OCI-LY1 (cell line): ENCODE measurements around the gene DNAH8.

ENCODE experiments used
- H2AFZ ChIP-seq: fragments of 200-600 bp; sonication (generic), shearing (Covaris generic); 2 replicates; pipeline ENCODE4 v1.6.0; 2014; ENCODE audit warnings: antibody characterized with exemption, mild to moderate bottlenecking, low read length
- H3F3A ChIP-seq: fragments of 200-600 bp; sonication (generic), shearing (Covaris generic); 2 replicates; pipeline ENCODE4 v1.6.0; 2014; ENCODE audit warnings: mild to moderate bottlenecking, antibody characterized with exemption, low read length, moderate library complexity; ENCODE audit not compliant: insufficient read depth
- H3K27ac ChIP-seq: fragments of 200-600 bp; sonication (generic); 2 replicates; pipeline ENCODE4 v1.5.1; 2014; ENCODE audit warnings: low read length, mixed run types, mild to moderate bottlenecking, low read depth; ENCODE audit not compliant: poor library complexity, severe bottlenecking
- H3K27me3 ChIP-seq: fragments of 200-600 bp; sonication (generic); 2 replicates; pipeline ENCODE4 v1.6.0; 2014; ENCODE audit warnings: antibody characterized with exemption, mild to moderate bottlenecking, low read length, moderate library complexity; ENCODE audit not compliant: insufficient read depth
- H3K36me3 ChIP-seq: fragments of 200-600 bp; sonication (generic); 2 replicates; pipeline ENCODE4 v1.6.1; 2014; ENCODE audit warnings: mild to moderate bottlenecking, antibody characterized with exemption, low read length, moderate library complexity, mixed read lengths; ENCODE audit not compliant: insufficient read depth
- H3K4me1 ChIP-seq: fragments of 200-600 bp; sonication (generic); 2 replicates; pipeline ENCODE4 v1.5.1; 2014; ENCODE audit warnings: mild to moderate bottlenecking, low read length, moderate library complexity; ENCODE audit not compliant: insufficient read depth, severe bottlenecking
- H3K4me2 ChIP-seq: fragments of 200-600 bp; sonication (generic), shearing (Covaris generic); 2 replicates; pipeline ENCODE4 v1.6.1; 2014; ENCODE audit warnings: low read length
- H3K4me3 ChIP-seq: fragments of 200-600 bp; sonication (generic); 2 replicates; pipeline ENCODE4 v1.5.1; 2014; ENCODE audit warnings: low read length, low read depth, mild to moderate bottlenecking, mixed read lengths; ENCODE audit not compliant: poor library complexity, severe bottlenecking
- H3K79me2 ChIP-seq: fragments of 200-600 bp; shearing (Covaris generic); 2 replicates; pipeline ENCODE4 v1.6.1; 2016; ENCODE audit warnings: mixed run types, low read length, mixed read lengths; ENCODE audit not compliant: insufficient read depth
- H3K9ac ChIP-seq: fragments of 200-600 bp; sonication (generic), shearing (Covaris generic); 2 replicates; pipeline ENCODE4 v1.6.1; 2014; ENCODE audit warnings: mild to moderate bottlenecking, low read length, mixed read lengths
- H3K9me2 ChIP-seq: fragments of 200-600 bp; sonication (generic), shearing (Covaris generic); 2 replicates; pipeline ENCODE4 v1.6.1; 2014; ENCODE audit warnings: low read depth, mild to moderate bottlenecking, low read length, mixed read lengths
- H3K9me3 ChIP-seq: fragments of 200-600 bp; shearing (Covaris generic); 2 replicates; pipeline ENCODE4 v1.6.1; 2014; ENCODE audit warnings: low read length, mixed read lengths
- H4K20me1 ChIP-seq: fragments of 200-600 bp; sonication (generic), shearing (Covaris generic); 2 replicates; pipeline ENCODE4 v1.6.0; 2016; ENCODE audit warnings: mild to moderate bottlenecking, low read length; ENCODE audit not compliant: insufficient read depth
- CTCF ChIP-seq: fragments of 200-600 bp; sonication (generic), shearing (Covaris generic); IDR thresholded peaks from 2 replicates; pipeline ENCODE4 v1.5.1; 2017; ENCODE audit warnings: mild to moderate bottlenecking, antibody characterized with exemption, low read length, moderate library complexity, mixed read lengths
- EZH2 ChIP-seq: fragments of 200-600 bp; sonication (generic), shearing (Covaris generic); IDR thresholded peaks from 2 replicates; pipeline ENCODE4 v1.8.0; 2017; ENCODE audit warnings: borderline replicate concordance, mixed run types, mild to moderate bottlenecking, antibody characterized with exemption, low read length, moderate library complexity, mixed read lengths

The DNAH8 gene

DNA sequence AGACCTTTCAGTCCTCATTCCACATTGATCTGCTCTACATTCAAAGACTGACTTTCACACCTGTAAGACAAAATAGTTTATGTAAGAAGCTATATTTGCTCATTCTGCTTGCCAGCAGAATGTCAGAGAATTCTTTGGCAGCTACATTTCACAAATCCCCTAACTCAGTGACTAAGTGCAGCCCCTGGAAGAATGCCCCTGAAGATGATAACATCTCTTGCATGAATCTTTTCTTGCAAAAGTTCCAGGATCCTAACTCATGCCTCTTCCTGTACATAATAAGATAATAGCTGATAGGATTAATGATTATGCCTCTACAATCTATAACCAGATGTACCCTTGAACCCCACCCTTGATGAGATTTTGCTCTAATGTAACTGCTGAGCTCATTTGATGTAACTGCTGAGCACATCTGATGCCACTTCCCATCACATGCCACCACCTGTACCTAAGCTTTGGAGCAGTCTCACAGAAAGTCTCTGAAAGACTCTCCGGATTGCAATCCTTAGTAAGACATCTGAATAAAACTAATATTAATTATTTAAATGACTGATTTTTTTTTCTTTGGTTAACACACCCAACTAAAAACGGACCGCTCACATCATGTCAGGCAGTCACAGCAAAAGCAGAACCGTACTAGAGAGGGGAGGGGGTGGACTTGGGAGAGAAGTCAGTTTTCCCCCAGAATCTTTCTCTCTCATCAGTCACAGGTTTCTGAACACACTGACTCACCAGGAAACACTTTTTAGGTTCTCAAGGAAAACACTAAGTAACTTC lies 684 bp upstream of the DNAH8 start:
- Histone ChIP-seq H3K36me3 (no peaks in the 10 kb centered on the region), H3K9me3 (no peaks in the 10 kb centered on the region), H3K4me1 (peaks cover 6% of the 10 kb centered on the region), H2AFZ (no peak overlapping the region), H3K4me3 (no peak overlapping the region), H3K4me2 (no peak overlapping the region), H3K79me2 (no peaks in the 10 kb centered on the region), H3K27ac (no peak overlapping the region), H3K9me2 (no peaks in the 10 kb centered on the region), H3K27me3 (no peaks in the 10 kb centered on the region), H4K20me1 (no peaks in the 10 kb centered on the region), H3F3A (no peaks in the 10 kb centered on the region), H3K9ac (no peak overlapping the region)
- TF ChIP-seq CTCF (no peak), EZH2 (no peak)

- Histone ChIP-seq H3K9ac (no peak overlapping the region), H3K27me3 (no peaks in the 10 kb centered on the region), H3K4me2 (no peak overlapping the region), H3K4me3 (no peak overlapping the region), H2AFZ (no peak overlapping the region), H3F3A (no peaks in the 10 kb centered on the region), H3K36me3 (no peaks in the 10 kb centered on the region), H3K27ac (no peak overlapping the region), H4K20me1 (no peaks in the 10 kb centered on the region), H3K9me3 (no peaks in the 10 kb centered on the region), H3K79me2 (no peaks in the 10 kb centered on the region), H3K4me1 (peaks cover 6% of the 10 kb centered on the region), H3K9me2 (no peaks in the 10 kb centered on the region)
- TF ChIP-seq CTCF (no peak), EZH2 (no peak)
These were observed 1.7 kb downstream of the DNAH8 start for GRCh38 chr6:38716825-38717224.

DNA sequence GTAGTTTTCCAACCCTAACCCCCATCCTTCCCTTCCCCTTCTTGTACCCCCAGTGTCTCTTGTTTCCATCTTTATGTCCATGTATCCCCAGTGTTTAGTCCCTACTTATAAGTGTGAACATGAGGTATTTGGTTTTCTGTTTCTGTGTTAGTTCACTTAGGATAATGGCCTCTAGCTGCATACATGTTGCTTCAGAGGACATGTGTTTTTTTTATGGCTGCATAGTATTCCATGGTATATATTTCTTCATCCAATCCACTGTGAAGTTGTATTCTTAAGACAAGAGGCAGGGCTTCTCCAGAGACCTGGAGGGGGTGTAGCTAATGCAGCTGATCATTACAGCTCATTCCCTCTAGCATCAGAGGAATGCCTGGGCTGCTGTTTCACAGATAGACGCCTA lies 4.2 kb downstream of the DNAH8 start:
- no peak for TF ChIP-seq CTCF
- no peak for TF ChIP-seq EZH2
- Histone ChIP-seq H3K79me2 (no peaks in the 10 kb centered on the region), H3K27me3 (no peaks in the 10 kb centered on the region), H3K9ac (no peak overlapping the region), H3K36me3 (no peaks in the 10 kb centered on the region), H3K9me2 (no peaks in the 10 kb centered on the region), H3K4me3 (no peak overlapping the region), H4K20me1 (no peaks in the 10 kb centered on the region), H3K4me2 (no peak overlapping the region), H3F3A (no peaks in the 10 kb centered on the region), H3K4me1 (peaks cover 6% of the 10 kb centered on the region), H3K27ac (no peak overlapping the region), H2AFZ (no peak overlapping the region), H3K9me3 (no peaks in the 10 kb centered on the region)
